Fibroblast of lung (primary cell): ENCODE data around the gene SRD5A3. TPM values are rescaled to one million over a fixed set of nuclear protein-coding genes. Genes with fewer than 3 reads are reported as not detected.

ENCODE experiments used
- DNase-seq, 2 donors: peaks; one replicate each; pipeline versions ENCODE4 v3.0.0 to v3.0.0-alpha.2; 2010; ENCODE audit warnings: low read depth in 2 of 2
- H2AFZ ChIP-seq: 2 replicates; pipeline ENCODE4 v1.5.1; 2012; ENCODE audit warnings: low read length, control low read depth, inconsistent platforms
- H3K27ac ChIP-seq: 2 replicates; pipeline ENCODE4 v1.5.1; 2011; ENCODE audit warnings: low read length, control low read depth; ENCODE audit not compliant: insufficient read depth
- H3K27me3 ChIP-seq: 2 replicates; pipeline ENCODE4 v1.5.1; 2011; ENCODE audit warnings: mild to moderate bottlenecking, low read length; ENCODE audit not compliant: control insufficient read depth, insufficient read depth
- H3K36me3 ChIP-seq: 2 replicates; pipeline ENCODE4 v1.5.1; 2011; ENCODE audit warnings: low read length; ENCODE audit not compliant: control insufficient read depth, insufficient read depth
- H3K4me1 ChIP-seq: 2 replicates; pipeline ENCODE4 v1.5.1; 2011; ENCODE audit warnings: low read length; ENCODE audit not compliant: control insufficient read depth, insufficient read depth; ENCODE audit errors: extremely low read depth
- H3K4me2 ChIP-seq: 2 replicates; pipeline ENCODE4 v1.5.1; 2011; ENCODE audit warnings: low read length, control low read depth; ENCODE audit not compliant: insufficient read depth; ENCODE audit errors: extremely low read depth
- H3K4me3 ChIP-seq, 4 experiments: fragments of 200-600 bp in 1 of 4; sonication (generic) in 1 of 4; replicated peaks in 1 of 4; 2 replicates each; pipeline ENCODE4 v1.5.1; 2011 to 2016; ENCODE audit warnings: low read length in 4 of 4, low read depth in 3 of 4, mild to moderate bottlenecking in 3 of 4, control low read depth in 2 of 4, inconsistent platforms in 1 of 4, mixed read lengths in 1 of 4; ENCODE audit not compliant: insufficient read depth in 1 of 4; ENCODE audit errors: control extremely low read depth in 1 of 4
- H3K79me2 ChIP-seq: 2 replicates; pipeline ENCODE4 v1.5.1; 2012; ENCODE audit warnings: mild to moderate bottlenecking, low read length, inconsistent platforms; ENCODE audit not compliant: control insufficient read depth, insufficient read depth
- H3K9ac ChIP-seq: 2 replicates; pipeline ENCODE4 v1.5.1; 2011; ENCODE audit warnings: mild to moderate bottlenecking, low read length, control low read depth; ENCODE audit not compliant: insufficient read depth
- H3K9me3 ChIP-seq: 2 replicates; pipeline ENCODE4 v1.5.1; 2012; ENCODE audit warnings: low read depth, low read length; ENCODE audit not compliant: control insufficient read depth, insufficient read depth
- H4K20me1 ChIP-seq: 2 replicates; pipeline ENCODE4 v1.5.1; 2011; ENCODE audit warnings: low read length; ENCODE audit not compliant: control insufficient read depth, insufficient read depth; ENCODE audit errors: extremely low read depth
- CTCF ChIP-seq, 2 donors: IDR thresholded peaks in 1 of 2; conservative IDR thresholded peaks in 1 of 2; 1 replicate in 1 of 2; 2 replicates in 1 of 2; pipeline ENCODE4 v1.5.1; 2011 to 2012; ENCODE audit warnings: low read length in 2 of 2, control low read depth in 1 of 2, inconsistent platforms in 1 of 2, low read depth in 1 of 2, mild to moderate bottlenecking in 1 of 2
- EZH2 ChIP-seq: IDR thresholded peaks from 2 replicates; pipeline ENCODE4 v1.5.1; 2012; ENCODE audit warnings: low read length, control low read depth, mild to moderate bottlenecking; ENCODE audit errors: missing control alignments
- polyA plus RNA-seq, 2 donors: library from polyadenylated mRNA; depleted of rRNA in 1 of 2; stranded (reverse) in 1 of 2; unstranded in 1 of 2; fragments of >200 nt; gene quantifications; 2 replicates each; pipeline ENCODE4 v1.2.1, GENCODE V29; 2011 to 2012; ENCODE audit warnings: missing spikeins in 1 of 2
- total RNA-seq: library from RNA; depleted of rRNA; stranded (reverse); fragments of >200 nt; gene quantifications from 2 replicates; pipeline ENCODE4 v1.2.1, GENCODE V29; 2014

Gene SRD5A3
- total and polyA plus RNA-seq, 2 donors (not counting 1 experiment from before 2014, with no cell fraction given): 5.0 to 12.3 TPM

- H3K4me2 ChIP-seq: no peak overlapping the region
- no peaks in the 10 kb centered on the region for H4K20me1 ChIP-seq
- H3K27me3 ChIP-seq: no peaks in the 10 kb centered on the region
- no peak for DNase-seq
- no peak overlapping the region for H3K27ac ChIP-seq
- H3K4me1 ChIP-seq: no peaks in the 10 kb centered on the region
- H2AFZ ChIP-seq: no peak overlapping the region
- no peak overlapping the region for H3K4me3 ChIP-seq
- H3K9ac ChIP-seq: no peak overlapping the region
- TF ChIP-seq EZH2 (no peak), CTCF (conservative IDR thresholded peaks at IDR 0.05 in 1 of 2, IDR thresholded peaks at IDR 0.05 in 1 of 2; ENCODE audit: low read depth in 1 of 2, low read length in 2 of 2) (no peak)
- no peaks in the 10 kb centered on the region for H3K79me2 ChIP-seq
- H3K36me3 ChIP-seq: no peaks in the 10 kb centered on the region
- H3K9me3 ChIP-seq: no peaks in the 10 kb centered on the region
These were observed 20.6 kb downstream of the SRD5A3 start for GRCh38 chr4:55366621-55367020.

- H2AFZ ChIP-seq: no peak overlapping the region
- H3K79me2 ChIP-seq: no peaks in the 10 kb centered on the region
- TF ChIP-seq EZH2: no peak
- TF ChIP-seq CTCF (conservative IDR thresholded peaks at IDR 0.05 in 1 of 2, IDR thresholded peaks at IDR 0.05 in 1 of 2; ENCODE audit: low read depth in 1 of 2, low read length in 2 of 2): no peak
- DNase-seq: no peak
- no peaks in the 10 kb centered on the region for H3K4me1 ChIP-seq
- no peak overlapping the region for H3K4me3 ChIP-seq
- no peaks in the 10 kb centered on the region for H4K20me1 ChIP-seq
- H3K4me2 ChIP-seq: no peak overlapping the region
- H3K27ac ChIP-seq: no peak overlapping the region
- H3K9ac ChIP-seq: no peak overlapping the region
- H3K27me3 ChIP-seq: no peaks in the 10 kb centered on the region
- no peaks in the 10 kb centered on the region for H3K36me3 ChIP-seq
- H3K9me3 ChIP-seq: no peaks in the 10 kb centered on the region
These were observed 21.2 kb downstream of the SRD5A3 start for GRCh38 chr4:55367084-55367722.

DNA sequence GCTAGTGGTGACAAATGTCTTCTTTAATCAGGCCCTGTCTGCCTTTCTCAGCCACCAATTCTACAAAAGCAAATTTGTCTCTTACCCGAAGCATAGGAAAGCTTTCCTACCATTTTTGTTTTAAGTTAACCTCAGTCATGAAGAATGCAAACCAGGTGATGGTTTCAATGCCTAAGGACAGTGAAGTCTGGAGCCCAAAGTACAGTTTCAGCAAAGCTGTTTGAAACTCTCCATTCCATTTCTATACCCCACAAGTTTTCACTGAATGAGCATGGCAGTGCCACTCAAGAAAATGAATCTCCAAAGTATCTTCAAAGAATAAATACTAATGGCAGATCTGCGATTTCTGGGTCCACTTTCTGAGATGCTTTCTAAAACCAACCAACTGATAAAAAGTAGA lies 23.9 kb downstream of the SRD5A3 start:
- H3K36me3 ChIP-seq: no peaks in the 10 kb centered on the region
- no peak overlapping the region for H2AFZ ChIP-seq
- no peak overlapping the region for H3K27ac ChIP-seq
- no peak overlapping the region for H3K9ac ChIP-seq
- H3K9me3 ChIP-seq: no peaks in the 10 kb centered on the region
- H3K4me3 ChIP-seq: no peak overlapping the region
- H3K4me2 ChIP-seq: no peak overlapping the region
- no peaks in the 10 kb centered on the region for H3K4me1 ChIP-seq
- TF ChIP-seq EZH2: no peak
- H3K79me2 ChIP-seq: no peaks in the 10 kb centered on the region
- DNase-seq: no peak
- H4K20me1 ChIP-seq: no peaks in the 10 kb centered on the region
- H3K27me3 ChIP-seq: no peaks in the 10 kb centered on the region
